PC-3 (cell line): ENCODE measurements around the gene AVL9. TPM values are rescaled to one million over a fixed set of nuclear protein-coding genes. Genes with fewer than 3 reads are reported as not detected.

Source experiments
- ATAC-seq: fragments of 200-7000 bp; cut with Tn5 transposase; 2 replicates; pipeline ENCODE4 v1.9.1; 2020; ENCODE audit warnings: mild to moderate bottlenecking, moderate library complexity
- BruUV-seq: library from RNA; stranded (reverse); fragments of 400-500 nt; replicated peaks from 2 replicates; lab custom pipeline; 2021; lab: Mats Ljungman, UMichigan
- CTCF ChIA-PET: fragments of 300-600 bp; sonication (Branson Sonifier 250); formaldehyde crosslinking; loops from one replicate; lab custom pipeline; 2022; ENCODE audit warnings: antibody characterized with exemption; lab: Charles Lee
- POLR2A ChIA-PET: fragments of 300-600 bp; sonication (Branson Sonifier 250); formaldehyde crosslinking; loops from one replicate; lab custom pipeline; 2022; ENCODE audit warnings: antibody characterized with exemption; ENCODE audit not compliant: unreplicated experiment; lab: Charles Lee
- DNase-seq: peaks from one replicate; pipeline ENCODE4 v3.0.0-alpha.2; 2015
- H2AFZ ChIP-seq: fragments of 300-600 bp; sonication (generic); 2 replicates; pipeline ENCODE4 v1.6.0; 2016; ENCODE audit warnings: antibody characterized with exemption, low read length
- H3F3A ChIP-seq: fragments of 300-600 bp; sonication (generic); one replicate; pipeline ENCODE4 v1.6.0; 2017; ENCODE audit warnings: antibody characterized with exemption, low read length, control low read depth, mild to moderate bottlenecking; ENCODE audit not compliant: unreplicated experiment
- H3K27ac ChIP-seq: fragments of 300-600 bp; sonication (generic); 2 replicates; pipeline ENCODE4 v1.5.1; 2016; ENCODE audit warnings: mild to moderate bottlenecking, low read length
- H3K27me3 ChIP-seq: fragments of 300-600 bp; sonication (generic); 2 replicates; pipeline ENCODE4 v1.6.1; 2016; ENCODE audit warnings: low read length, mixed read lengths
- H3K36me3 ChIP-seq: fragments of 300-600 bp; sonication (generic); 2 replicates; pipeline ENCODE4 v1.6.1; 2016; ENCODE audit warnings: low read depth, mixed run types, low read length, mixed read lengths
- H3K4me1 ChIP-seq: fragments of 300-600 bp; sonication (generic); 2 replicates; pipeline ENCODE4 v1.5.1; 2016; ENCODE audit warnings: low read length; ENCODE audit not compliant: insufficient read depth
- H3K4me2 ChIP-seq: fragments of 300-600 bp; sonication (generic); 2 replicates; pipeline ENCODE4 v1.6.0; 2016; ENCODE audit warnings: low read length
- H3K4me3 ChIP-seq: fragments of 300-600 bp; sonication (generic); 2 replicates; pipeline ENCODE4 v1.5.1; 2016; ENCODE audit warnings: mild to moderate bottlenecking, low read length, mixed read lengths
- H3K79me2 ChIP-seq: fragments of 300-600 bp; sonication (generic); 2 replicates; pipeline ENCODE4 v1.6.1; 2017; ENCODE audit warnings: low read length, mixed read lengths
- H3K9ac ChIP-seq: fragments of 300-600 bp; sonication (generic); 2 replicates; pipeline ENCODE4 v1.6.0; 2016; ENCODE audit warnings: mild to moderate bottlenecking, low read length
- H3K9me2 ChIP-seq: fragments of 300-600 bp; sonication (generic); replicated peaks from 2 replicates; pipeline ENCODE4 v1.6.1; 2016; ENCODE audit warnings: mixed run types, low read length, mixed read lengths
- H3K9me3 ChIP-seq: fragments of 300-600 bp; sonication (generic); 2 replicates; pipeline ENCODE4 v1.6.1; 2016; ENCODE audit warnings: low read length, mixed read lengths
- H4K20me1 ChIP-seq: fragments of 300-600 bp; sonication (generic); 2 replicates; pipeline ENCODE4 v1.6.1; 2016; ENCODE audit warnings: low read length, mixed read lengths
- EZH2 ChIP-seq: fragments of 300-600 bp; sonication (generic); IDR thresholded peaks from one replicate; pipeline ENCODE4 v1.6.1; 2017; ENCODE audit warnings: antibody characterized with exemption, mild to moderate bottlenecking, low read length; ENCODE audit not compliant: unreplicated experiment
- EZH2phosphoT487 ChIP-seq: fragments of 300-600 bp; sonication (generic); IDR thresholded peaks from 2 replicates; pipeline ENCODE4 v1.6.1; 2018; ENCODE audit warnings: mild to moderate bottlenecking, antibody characterized with exemption, low read length, borderline replicate concordance
- intact Hi-C: fragments of 100-400 bp; cut with micrococcal nuclease; formaldehyde crosslinking; loops from 2 replicates; pipeline ENCODE4 v1.9.0; 2023
- total RNA-seq: library from RNA; depleted of rRNA; stranded (reverse); fragments of >200 nt; gene quantifications from 2 replicates; pipeline ENCODE4 v1.2.3, GENCODE V29; 2014
- TF ChIP-seq, protein P1 (sequence below): fragments of 300-600 bp; sonication (generic); conservative IDR thresholded peaks from 2 replicates; pipeline ENCODE4 v1.5.1; 2017; ENCODE audit warnings: antibody characterized with exemption, low read depth, mild to moderate bottlenecking, low read length

Gene AVL9
- total RNA-seq, 1 experiment from 2014 or later: 13.2 TPM

DNA sequence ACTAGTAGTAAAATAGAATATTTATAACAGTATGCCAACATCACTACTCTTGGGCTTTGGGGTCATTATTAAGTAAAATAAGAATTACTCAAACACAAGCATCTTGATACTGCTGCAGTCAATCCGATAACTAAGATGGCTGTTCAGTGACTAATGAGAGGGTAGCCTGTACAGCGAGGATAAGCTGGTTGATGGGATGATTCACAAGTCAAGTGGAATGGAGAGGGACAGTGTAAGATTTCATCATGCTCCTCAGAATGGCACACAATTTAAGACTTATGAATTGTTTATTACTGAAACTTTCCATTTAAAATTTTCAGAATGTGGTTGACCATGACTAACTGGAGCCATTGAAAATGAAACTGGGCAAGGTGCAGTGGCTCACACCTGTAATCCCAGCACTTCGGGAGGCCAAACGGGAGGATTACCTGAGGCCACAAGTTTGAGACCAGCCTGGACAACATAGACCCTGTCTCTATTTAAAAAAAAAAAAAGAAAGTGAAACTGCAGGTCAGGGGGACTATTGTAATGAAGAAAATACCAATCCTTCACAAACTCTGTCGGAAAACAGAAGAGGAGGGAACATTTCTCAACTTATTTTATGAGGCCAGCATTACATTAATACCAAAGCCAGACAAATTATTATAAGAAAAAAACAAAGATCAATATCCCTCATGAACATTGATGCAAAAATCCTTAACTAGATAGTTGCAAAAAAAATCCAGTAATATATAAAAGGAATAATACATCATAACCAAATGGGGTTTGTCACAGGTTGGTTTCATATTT, 11.2 kb downstream of the AVL9 start:
- Histone ChIP-seq H3K9me2 (no peaks in the 10 kb centered on the region), H3F3A (peaks cover under 1% of the 10 kb centered on the region), H3K36me3 (peaks cover 5% of the 10 kb centered on the region; the same call in 1 of the 2 replicates), H2AFZ (no peak overlapping the region), H3K4me3 (no peak overlapping the region), H3K9me3 (no peaks in the 10 kb centered on the region), H3K4me2 (no peak overlapping the region), H3K9ac (no peak overlapping the region), H3K27ac (no peak overlapping the region), H4K20me1 (peaks cover 10% of the 10 kb centered on the region; the same call in 1 of the 2 replicates), H3K79me2 (peaks cover 82% of the 10 kb centered on the region), H3K27me3 (no peaks in the 10 kb centered on the region), H3K4me1 (peaks cover 8% of the 10 kb centered on the region)
- ChIA-PET CTCF (no interaction called here), POLR2A (no interaction called here)
- ATAC-seq: no peak
- DNase-seq: peak; percentile 39
- TF ChIP-seq EZH2 (no peak), EZH2phosphoT487 (no peak)
- TF ChIP-seq, protein P1, sequence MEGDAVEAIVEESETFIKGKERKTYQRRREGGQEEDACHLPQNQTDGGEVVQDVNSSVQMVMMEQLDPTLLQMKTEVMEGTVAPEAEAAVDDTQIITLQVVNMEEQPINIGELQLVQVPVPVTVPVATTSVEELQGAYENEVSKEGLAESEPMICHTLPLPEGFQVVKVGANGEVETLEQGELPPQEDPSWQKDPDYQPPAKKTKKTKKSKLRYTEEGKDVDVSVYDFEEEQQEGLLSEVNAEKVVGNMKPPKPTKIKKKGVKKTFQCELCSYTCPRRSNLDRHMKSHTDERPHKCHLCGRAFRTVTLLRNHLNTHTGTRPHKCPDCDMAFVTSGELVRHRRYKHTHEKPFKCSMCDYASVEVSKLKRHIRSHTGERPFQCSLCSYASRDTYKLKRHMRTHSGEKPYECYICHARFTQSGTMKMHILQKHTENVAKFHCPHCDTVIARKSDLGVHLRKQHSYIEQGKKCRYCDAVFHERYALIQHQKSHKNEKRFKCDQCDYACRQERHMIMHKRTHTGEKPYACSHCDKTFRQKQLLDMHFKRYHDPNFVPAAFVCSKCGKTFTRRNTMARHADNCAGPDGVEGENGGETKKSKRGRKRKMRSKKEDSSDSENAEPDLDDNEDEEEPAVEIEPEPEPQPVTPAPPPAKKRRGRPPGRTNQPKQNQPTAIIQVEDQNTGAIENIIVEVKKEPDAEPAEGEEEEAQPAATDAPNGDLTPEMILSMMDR: no peak
- intact Hi-C loops: no loop called here
- no TSS peak for BruUV-seq

DNA sequence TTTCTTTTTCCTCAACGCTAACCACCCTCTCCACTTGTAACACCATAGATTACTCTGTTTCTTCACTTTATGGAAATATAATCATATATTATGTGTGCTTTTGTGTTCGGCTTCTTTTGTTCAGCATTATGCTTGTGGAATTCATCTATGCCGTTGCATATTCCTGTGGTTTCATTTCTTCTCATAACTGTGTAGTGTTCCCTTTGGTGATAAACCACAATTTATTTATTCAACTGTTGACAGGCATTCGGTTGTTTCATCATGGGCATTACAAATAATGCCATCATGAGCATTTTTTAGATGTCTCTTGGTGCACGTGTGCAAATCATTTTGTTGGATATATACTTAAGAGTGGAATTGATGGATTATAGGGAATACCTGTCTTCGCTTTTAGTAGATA, 12.1 kb downstream of the AVL9 start:
- no TSS peak for BruUV-seq
- Histone ChIP-seq H3K4me2 (no peak overlapping the region), H3K79me2 (peaks cover 72% of the 10 kb centered on the region), H3K4me1 (no peaks in the 10 kb centered on the region; the same call in 1 of the 2 replicates), H3K9ac (no peak overlapping the region), H4K20me1 (0 out of 2 replicates have a peak, but pooled peaks cover 4% of the 10 kb centered on the region), H3K9me2 (no peaks in the 10 kb centered on the region), H3F3A (no peaks in the 10 kb centered on the region), H3K27me3 (no peaks in the 10 kb centered on the region), H2AFZ (no peak overlapping the region), H3K4me3 (no peak overlapping the region), H3K36me3 (peaks cover 5% of the 10 kb centered on the region; the same call in 1 of the 2 replicates), H3K27ac (no peak overlapping the region), H3K9me3 (no peaks in the 10 kb centered on the region)
- POLR2A ChIA-PET: no interaction called here
- DNase-seq (no peak), ATAC-seq (no peak)
- CTCF ChIA-PET: no interaction called here
- TF ChIP-seq, protein P1: no peak
- TF ChIP-seq EZH2phosphoT487 (no peak), EZH2 (no peak)
- intact Hi-C loops: no loop called here

DNA sequence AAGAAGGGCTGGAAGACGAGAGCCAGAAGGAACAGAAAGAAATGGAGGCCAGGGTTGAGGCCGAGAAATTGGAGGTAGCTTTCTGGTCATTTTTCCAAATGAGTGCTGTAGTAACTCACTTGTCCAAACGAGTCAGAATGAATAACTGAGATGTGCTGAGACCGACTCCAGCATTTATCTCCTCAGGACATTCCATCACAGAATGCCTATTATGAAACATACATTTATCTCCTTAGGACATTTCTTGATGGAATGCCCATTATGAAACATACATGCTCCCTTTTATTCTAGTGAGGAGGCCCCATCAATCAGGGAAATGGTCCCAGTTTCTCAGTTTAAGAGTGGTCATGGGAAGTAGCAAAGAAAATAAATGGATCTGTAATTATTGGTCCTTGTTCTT, 16.5 kb downstream of the AVL9 start:
- TF ChIP-seq EZH2: no peak
- TF ChIP-seq, protein P1: no peak
- TF ChIP-seq EZH2phosphoT487: no peak
- Histone ChIP-seq H2AFZ (no peak overlapping the region), H3K4me1 (no peaks in the 10 kb centered on the region), H3K36me3 (peaks cover 30% of the 10 kb centered on the region), H3K9me3 (no peaks in the 10 kb centered on the region; the same call in 1 of the 2 replicates), H3K9me2 (no peaks in the 10 kb centered on the region), H3K27ac (no peak overlapping the region), H3K4me3 (no peak overlapping the region), H3F3A (no peaks in the 10 kb centered on the region), H3K9ac (no peak overlapping the region), H3K27me3 (no peaks in the 10 kb centered on the region), H3K79me2 (peaks cover 35% of the 10 kb centered on the region), H3K4me2 (no peak overlapping the region), H4K20me1 (no peaks in the 10 kb centered on the region)
- BruUV-seq: no TSS peak
- ChIA-PET POLR2A (no interaction called here), CTCF (no interaction called here)
- no peak for ATAC-seq
- no peak for DNase-seq
- intact Hi-C loops: no loop called here
